ENCODE data around the gene STX8.

STX8 gene

GRCh38 chr17:9256361-9256750, 319.3 kb downstream of the STX8 start:
- no peak for TF ChIP-seq ESRRG (CRISPR knock-in tag; IDR thresholded peaks at IDR 0.05)
- TF ChIP-seq PPARA (CRISPR knock-in tag; IDR thresholded peaks at IDR 0.05; ENCODE audit: borderline replicate concordance) = no peak
- TF ChIP-seq ZFP3 (CRISPR knock-in tag; IDR thresholded peaks at IDR 0.05) = no peak
- no peak for TF ChIP-seq TCF4 (CRISPR knock-in tag; IDR thresholded peaks at IDR 0.05; ENCODE audit: borderline replicate concordance)
- no peak for TF ChIP-seq ZNF70 (CRISPR knock-in tag; IDR thresholded peaks at IDR 0.05)
- no peak for TF ChIP-seq ISL1 (CRISPR knock-in tag; IDR thresholded peaks at IDR 0.05)
- TF ChIP-seq ZC3H10 (CRISPR knock-in tag; IDR thresholded peaks at IDR 0.05) = no peak
- TF ChIP-seq ZNF565 (CRISPR knock-in tag; conservative IDR thresholded peaks at IDR 0.05; ENCODE audit: low read depth) = no peak
- TF ChIP-seq CREB5 (CRISPR knock-in tag; IDR thresholded peaks at IDR 0.05; ENCODE audit: low read depth) = no peak
- no peak for TF ChIP-seq ARNTL (CRISPR knock-in tag; IDR thresholded peaks at IDR 0.05; ENCODE audit: borderline replicate concordance, low read depth)
- no peak for TF ChIP-seq OSR1 (CRISPR knock-in tag; IDR thresholded peaks at IDR 0.05)
- no peak for TF ChIP-seq ZFP30 (CRISPR knock-in tag; IDR thresholded peaks at IDR 0.05)
- no peak for TF ChIP-seq PATZ1 (CRISPR knock-in tag; IDR thresholded peaks at IDR 0.05; ENCODE audit: borderline replicate concordance)
- TF ChIP-seq CSRNP3 (CRISPR knock-in tag; IDR thresholded peaks at IDR 0.05) = no peak
- no peak for ATAC-seq

GRCh38 chr17:9255833-9256232, 319.8 kb downstream of the STX8 start:
- ATAC-seq = no peak
- TF ChIP-seq SNAI2 (CRISPR knock-in tag; IDR thresholded peaks at IDR 0.05) (no peak), PATZ1 (CRISPR knock-in tag; IDR thresholded peaks at IDR 0.05; ENCODE audit: borderline replicate concordance) (no peak), TCF4 (CRISPR knock-in tag; IDR thresholded peaks at IDR 0.05; ENCODE audit: borderline replicate concordance) (no peak), ZNF565 (CRISPR knock-in tag; conservative IDR thresholded peaks at IDR 0.05; ENCODE audit: low read depth) (no peak), CREB5 (CRISPR knock-in tag; IDR thresholded peaks at IDR 0.05; ENCODE audit: low read depth) (no peak), ZFP3 (CRISPR knock-in tag; IDR thresholded peaks at IDR 0.05) (no peak), ISL1 (CRISPR knock-in tag; IDR thresholded peaks at IDR 0.05) (no peak), BACH2 (CRISPR knock-in tag; IDR thresholded peaks at IDR 0.05; ENCODE audit: borderline replicate concordance) (no peak), CSRNP3 (CRISPR knock-in tag; IDR thresholded peaks at IDR 0.05) (no peak), OSR1 (CRISPR knock-in tag; IDR thresholded peaks at IDR 0.05) (no peak), ZNF8 (CRISPR knock-in tag; IDR thresholded peaks at IDR 0.05) (no peak), ZFP30 (CRISPR knock-in tag; IDR thresholded peaks at IDR 0.05) (no peak), TSHZ2 (CRISPR knock-in tag; IDR thresholded peaks at IDR 0.05) (no peak), ZNF70 (CRISPR knock-in tag; IDR thresholded peaks at IDR 0.05) (no peak), ESRRG (CRISPR knock-in tag; IDR thresholded peaks at IDR 0.05) (no peak)
